ENCODE measurements around the gene ZP1. TPM values are rescaled to one million over a fixed set of nuclear protein-coding genes. Genes with fewer than 3 reads are reported as not detected.

ZP1 gene
- total RNA-seq, 1 experiment from 2014 or later, result not detected

GRCh38 chr11:60855726-60856633 is 11.4 kb upstream of the ZP1 start, which contains the start of gene PTGDR2 (continued):
- TF ChIP-seq NFE2L1 (CRISPR knock-in tag; IDR thresholded peaks at IDR 0.05) (no peak), ETV6 (CRISPR knock-in tag; IDR thresholded peaks at IDR 0.05) (no peak), MYBL2 (CRISPR knock-in tag; IDR thresholded peaks at IDR 0.05) (no peak), ZNF425 (CRISPR knock-in tag; conservative IDR thresholded peaks at IDR 0.05) (no peak)

GRCh38 chr11:60857378-60858232 is 9.7 kb upstream of the ZP1 start:
- TF ChIP-seq SOX15 (CRISPR knock-in tag; IDR thresholded peaks at IDR 0.05) (no peak), ZNF281 (CRISPR knock-in tag; IDR thresholded peaks at IDR 0.05) (no peak), ZBTB21 (CRISPR knock-in tag; IDR thresholded peaks at IDR 0.05; ENCODE audit: borderline replicate concordance) (no peak), CDX4 (CRISPR knock-in tag; IDR thresholded peaks at IDR 0.05; ENCODE audit: borderline replicate concordance) (no peak), EMX1 (CRISPR knock-in tag; IDR thresholded peaks at IDR 0.05) (no peak), USF1 (CRISPR knock-in tag; IDR thresholded peaks at IDR 0.05) (no peak), E2F4 (CRISPR knock-in tag; IDR thresholded peaks at IDR 0.05; ENCODE audit: borderline replicate concordance, low read depth) (no peak), NR1H2 (CRISPR knock-in tag; IDR thresholded peaks at IDR 0.05) (no peak), GABPB1 (CRISPR knock-in tag; IDR thresholded peaks at IDR 0.05) (no peak), ZSCAN18 (CRISPR knock-in tag; IDR thresholded peaks at IDR 0.05) (no peak), CTCF (IDR thresholded peaks at IDR 0.05) (no peak), FOXK1 (CRISPR knock-in tag; IDR thresholded peaks at IDR 0.05) (no peak), SP1 (CRISPR knock-in tag; conservative IDR thresholded peaks at IDR 0.05) (no peak), ZNF219 (CRISPR knock-in tag; IDR thresholded peaks at IDR 0.05; ENCODE audit: borderline replicate concordance) (no peak), NFYB (CRISPR knock-in tag; conservative IDR thresholded peaks at IDR 0.05; ENCODE audit: low read depth) (no peak)
- Mint-ChIP-seq H3K36me3 (peaks cover 3% of the 10 kb centered on the region; the same call in 1 of the 2 replicates), H3K4me3 (no peak overlapping the region), H3K9me3 (no peaks in the 10 kb centered on the region), H3K27me3 (ENCODE audit: low read depth) (peaks cover 13% of the 10 kb centered on the region), H3K4me1 (no peaks in the 10 kb centered on the region), H3K27ac (no peak overlapping the region)
- ChIA-PET POLR2A (no interaction called here), CTCF (interaction anchor here (1.4 kb wide), 1 partner anchor 30 kb away, joined by 7 read pairs; no protein-coding TSS in a partner anchor)
- DNase-seq (ENCODE audit: low spot score), result no peak
- ATAC-seq, result no peak
